PC-3 (cell line): ENCODE measurements around the gene AGER. TPM values are rescaled to one million over a fixed set of nuclear protein-coding genes. Genes with fewer than 3 reads are reported as not detected.
"Not testable (repeated sequence)": the region's sequence is repeated elsewhere in the genome, so short reads cannot be mapped to it uniquely, and the experiment has no call there.

Experiments used
- ATAC-seq: fragments of 200-7000 bp; cut with Tn5 transposase; 2 replicates; pipeline ENCODE4 v1.9.1; 2020; ENCODE audit warnings: mild to moderate bottlenecking, moderate library complexity
- BruUV-seq: library from RNA; stranded (reverse); fragments of 400-500 nt; replicated peaks from 2 replicates; lab custom pipeline; 2021; lab: Mats Ljungman, UMichigan
- CTCF ChIA-PET: fragments of 300-600 bp; sonication (Branson Sonifier 250); formaldehyde crosslinking; loops from one replicate; lab custom pipeline; 2022; ENCODE audit warnings: antibody characterized with exemption; lab: Charles Lee
- POLR2A ChIA-PET: fragments of 300-600 bp; sonication (Branson Sonifier 250); formaldehyde crosslinking; loops from one replicate; lab custom pipeline; 2022; ENCODE audit warnings: antibody characterized with exemption; ENCODE audit not compliant: unreplicated experiment; lab: Charles Lee
- DNase-seq: peaks from one replicate; pipeline ENCODE4 v3.0.0-alpha.2; 2015
- H2AFZ ChIP-seq: fragments of 300-600 bp; sonication (generic); 2 replicates; pipeline ENCODE4 v1.6.0; 2016; ENCODE audit warnings: antibody characterized with exemption, low read length
- H3F3A ChIP-seq: fragments of 300-600 bp; sonication (generic); one replicate; pipeline ENCODE4 v1.6.0; 2017; ENCODE audit warnings: antibody characterized with exemption, low read length, control low read depth, mild to moderate bottlenecking; ENCODE audit not compliant: unreplicated experiment
- H3K27ac ChIP-seq: fragments of 300-600 bp; sonication (generic); 2 replicates; pipeline ENCODE4 v1.5.1; 2016; ENCODE audit warnings: mild to moderate bottlenecking, low read length
- H3K27me3 ChIP-seq: fragments of 300-600 bp; sonication (generic); 2 replicates; pipeline ENCODE4 v1.6.1; 2016; ENCODE audit warnings: low read length, mixed read lengths
- H3K36me3 ChIP-seq: fragments of 300-600 bp; sonication (generic); 2 replicates; pipeline ENCODE4 v1.6.1; 2016; ENCODE audit warnings: low read depth, mixed run types, low read length, mixed read lengths
- H3K4me1 ChIP-seq: fragments of 300-600 bp; sonication (generic); 2 replicates; pipeline ENCODE4 v1.5.1; 2016; ENCODE audit warnings: low read length; ENCODE audit not compliant: insufficient read depth
- H3K4me2 ChIP-seq: fragments of 300-600 bp; sonication (generic); 2 replicates; pipeline ENCODE4 v1.6.0; 2016; ENCODE audit warnings: low read length
- H3K4me3 ChIP-seq: fragments of 300-600 bp; sonication (generic); 2 replicates; pipeline ENCODE4 v1.5.1; 2016; ENCODE audit warnings: mild to moderate bottlenecking, low read length, mixed read lengths
- H3K79me2 ChIP-seq: fragments of 300-600 bp; sonication (generic); 2 replicates; pipeline ENCODE4 v1.6.1; 2017; ENCODE audit warnings: low read length, mixed read lengths
- H3K9ac ChIP-seq: fragments of 300-600 bp; sonication (generic); 2 replicates; pipeline ENCODE4 v1.6.0; 2016; ENCODE audit warnings: mild to moderate bottlenecking, low read length
- H3K9me2 ChIP-seq: fragments of 300-600 bp; sonication (generic); replicated peaks from 2 replicates; pipeline ENCODE4 v1.6.1; 2016; ENCODE audit warnings: mixed run types, low read length, mixed read lengths
- H3K9me3 ChIP-seq: fragments of 300-600 bp; sonication (generic); 2 replicates; pipeline ENCODE4 v1.6.1; 2016; ENCODE audit warnings: low read length, mixed read lengths
- H4K20me1 ChIP-seq: fragments of 300-600 bp; sonication (generic); 2 replicates; pipeline ENCODE4 v1.6.1; 2016; ENCODE audit warnings: low read length, mixed read lengths
- EZH2 ChIP-seq: fragments of 300-600 bp; sonication (generic); IDR thresholded peaks from one replicate; pipeline ENCODE4 v1.6.1; 2017; ENCODE audit warnings: antibody characterized with exemption, mild to moderate bottlenecking, low read length; ENCODE audit not compliant: unreplicated experiment
- EZH2phosphoT487 ChIP-seq: fragments of 300-600 bp; sonication (generic); IDR thresholded peaks from 2 replicates; pipeline ENCODE4 v1.6.1; 2018; ENCODE audit warnings: mild to moderate bottlenecking, antibody characterized with exemption, low read length, borderline replicate concordance
- intact Hi-C: fragments of 100-400 bp; cut with micrococcal nuclease; formaldehyde crosslinking; loops from 2 replicates; pipeline ENCODE4 v1.9.0; 2023
- total RNA-seq: library from RNA; depleted of rRNA; stranded (reverse); fragments of >200 nt; gene quantifications from 2 replicates; pipeline ENCODE4 v1.2.3, GENCODE V29; 2014
- TF ChIP-seq, protein P1 (sequence below): fragments of 300-600 bp; sonication (generic); conservative IDR thresholded peaks from 2 replicates; pipeline ENCODE4 v1.5.1; 2017; ENCODE audit warnings: antibody characterized with exemption, low read depth, mild to moderate bottlenecking, low read length

AGER gene
- total RNA-seq, 1 experiment from 2014 or later, result 2.0 TPM

DNA sequence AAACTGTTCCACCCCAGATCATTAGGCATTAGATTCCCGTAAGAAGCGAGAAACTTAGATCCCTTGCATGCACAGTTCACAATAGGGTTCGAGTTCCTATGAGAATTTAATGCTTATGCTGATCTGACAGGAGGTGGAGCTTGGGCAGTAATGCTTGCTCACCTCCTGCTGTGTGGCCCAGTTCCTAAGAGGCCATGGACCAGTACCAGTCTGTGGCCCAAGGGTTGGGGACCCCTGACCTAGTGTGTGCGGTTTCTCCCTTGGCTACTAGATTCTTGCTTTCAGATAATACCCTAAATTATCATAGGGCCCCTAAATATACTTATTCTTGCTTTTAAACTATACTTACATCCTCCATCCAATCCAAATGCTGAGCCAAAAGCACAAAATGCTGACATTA lies 10.3 kb upstream of the AGER start:
- Histone ChIP-seq H2AFZ (no peak overlapping the region), H3K9me2 (no peaks in the 10 kb centered on the region), H3K4me2 (no peak overlapping the region), H3K9ac (no peak overlapping the region), H4K20me1 (no peaks in the 10 kb centered on the region), H3K4me3 (no peak overlapping the region), H3K27me3 (no peaks in the 10 kb centered on the region), H3F3A (no peaks in the 10 kb centered on the region), H3K27ac (no peak overlapping the region), H3K9me3 (no peaks in the 10 kb centered on the region), H3K79me2 (peaks cover 7% of the 10 kb centered on the region), H3K36me3 (no peaks in the 10 kb centered on the region), H3K4me1 (peaks cover 32% of the 10 kb centered on the region)
- TF ChIP-seq, protein P1, sequence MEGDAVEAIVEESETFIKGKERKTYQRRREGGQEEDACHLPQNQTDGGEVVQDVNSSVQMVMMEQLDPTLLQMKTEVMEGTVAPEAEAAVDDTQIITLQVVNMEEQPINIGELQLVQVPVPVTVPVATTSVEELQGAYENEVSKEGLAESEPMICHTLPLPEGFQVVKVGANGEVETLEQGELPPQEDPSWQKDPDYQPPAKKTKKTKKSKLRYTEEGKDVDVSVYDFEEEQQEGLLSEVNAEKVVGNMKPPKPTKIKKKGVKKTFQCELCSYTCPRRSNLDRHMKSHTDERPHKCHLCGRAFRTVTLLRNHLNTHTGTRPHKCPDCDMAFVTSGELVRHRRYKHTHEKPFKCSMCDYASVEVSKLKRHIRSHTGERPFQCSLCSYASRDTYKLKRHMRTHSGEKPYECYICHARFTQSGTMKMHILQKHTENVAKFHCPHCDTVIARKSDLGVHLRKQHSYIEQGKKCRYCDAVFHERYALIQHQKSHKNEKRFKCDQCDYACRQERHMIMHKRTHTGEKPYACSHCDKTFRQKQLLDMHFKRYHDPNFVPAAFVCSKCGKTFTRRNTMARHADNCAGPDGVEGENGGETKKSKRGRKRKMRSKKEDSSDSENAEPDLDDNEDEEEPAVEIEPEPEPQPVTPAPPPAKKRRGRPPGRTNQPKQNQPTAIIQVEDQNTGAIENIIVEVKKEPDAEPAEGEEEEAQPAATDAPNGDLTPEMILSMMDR, result no peak
- no peak for TF ChIP-seq EZH2phosphoT487
- no peak for TF ChIP-seq EZH2
- DNase-seq (no peak), ATAC-seq (no peak)
- BruUV-seq, result no TSS peak
- ChIA-PET POLR2A (no interaction called here), CTCF (no interaction called here)
- intact Hi-C loops, result loop anchor here (2.0 kb wide), 1 partner anchor 218 kb away; no protein-coding TSS in a partner anchor

DNA sequence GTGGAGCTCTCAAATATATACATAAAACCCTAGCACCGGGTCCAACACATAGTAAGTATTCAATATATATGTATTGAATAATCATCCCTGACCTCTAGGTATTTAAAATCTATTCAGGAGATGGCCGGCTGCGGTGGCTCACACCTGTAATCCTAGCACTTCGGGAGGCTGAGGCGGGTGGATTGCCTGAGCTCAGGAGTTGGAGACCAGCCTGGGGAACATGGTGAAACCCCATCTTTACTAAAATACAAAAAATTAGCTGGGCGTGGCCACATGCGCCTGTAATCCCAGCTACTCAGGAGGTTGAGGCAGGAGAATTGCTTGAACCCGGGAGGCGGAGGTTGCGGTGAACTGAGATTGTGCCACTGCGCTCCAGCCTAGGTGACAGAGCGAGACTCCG lies 9.0 kb upstream of the AGER start:
- BruUV-seq, H3K36me3 ChIP-seq, H3K9me3 ChIP-seq, H3K4me3 ChIP-seq, H2AFZ ChIP-seq, intact Hi-C loops, POLR2A ChIA-PET, ATAC-seq, H3F3A ChIP-seq, CTCF ChIA-PET, H3K27ac ChIP-seq, DNase-seq, H4K20me1 ChIP-seq, H3K9ac ChIP-seq, H3K9me2 ChIP-seq, H3K27me3 ChIP-seq: not testable (repeated sequence)
- peak overlapping the region; percentile 61; the same call in 1 of the 2 replicates for H3K4me2 ChIP-seq
- H3K4me1 ChIP-seq, result peaks cover 41% of the 10 kb centered on the region
- peaks cover 18% of the 10 kb centered on the region for H3K79me2 ChIP-seq

DNA sequence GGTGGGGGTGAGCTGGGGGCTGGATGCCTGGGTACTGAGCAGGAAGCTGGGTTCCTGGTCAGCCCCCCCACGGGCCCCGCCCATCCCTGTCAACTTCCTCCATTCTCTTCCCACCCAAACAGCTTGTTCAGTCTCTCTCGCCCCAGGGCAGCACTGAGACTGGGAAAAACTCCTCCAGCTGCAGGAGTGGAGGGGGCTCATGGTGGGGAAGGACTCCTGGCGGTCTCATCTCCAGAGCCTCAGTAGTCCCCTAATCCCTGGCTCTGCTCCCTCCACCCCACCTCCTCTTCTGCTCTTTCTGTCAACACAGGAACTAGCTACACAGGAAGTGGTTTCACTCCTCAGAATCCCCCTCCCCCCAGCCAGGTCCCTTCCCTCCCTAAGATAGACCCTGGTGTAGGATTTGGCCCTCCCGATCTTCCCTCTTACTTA lies 8.6 kb upstream of the AGER start, which contains the start of gene GPSM3:
TSS of gene GPSM3 (minus strand) at position 36 of the 432 bp plus-strand sequence. CDS start 130 bp downstream, outside the sequence.
- intact Hi-C loops, result no loop called here
- H3K79me2 ChIP-seq, result peaks cover 18% of the 10 kb centered on the region
- H3K36me3 ChIP-seq, result no peaks in the 10 kb centered on the region
- BruUV-seq, result no TSS peak
- TF ChIP-seq EZH2 (no peak), EZH2phosphoT487 (no peak)
- TF ChIP-seq, protein P1, result no peak
- no peaks in the 10 kb centered on the region for H3F3A ChIP-seq
- ChIA-PET CTCF (no interaction called here), POLR2A (no interaction called here)
- no peaks in the 10 kb centered on the region for H4K20me1 ChIP-seq
- no peak within 1 kb of the TSS for H3K9ac ChIP-seq
- H3K27ac ChIP-seq, result no peak within 1 kb of the TSS
- no peaks in the 10 kb centered on the region for H3K9me2 ChIP-seq
- H3K4me1 ChIP-seq, result peaks cover 41% of the 10 kb centered on the region
- peak within 1 kb of the TSS; percentile 61 for H3K4me2 ChIP-seq
- no peaks in the 10 kb centered on the region for H3K9me3 ChIP-seq
- ATAC-seq (no peak), DNase-seq (no peak)
- H3K27me3 ChIP-seq, result no peaks in the 10 kb centered on the region
- peak within 1 kb of the TSS; percentile 49 for H2AFZ ChIP-seq
- no peak within 1 kb of the TSS for H3K4me3 ChIP-seq
